ENCODE measurements around the gene TSPAN5.

Gene TSPAN5

GRCh38 chr4:98615991-98616390 is 42.4 kb downstream of the TSPAN5 start:
- DNase-seq: no peak

GRCh38 chr4:98614662-98615061 is 43.7 kb downstream of the TSPAN5 start:
- no peak for DNase-seq

DNA sequence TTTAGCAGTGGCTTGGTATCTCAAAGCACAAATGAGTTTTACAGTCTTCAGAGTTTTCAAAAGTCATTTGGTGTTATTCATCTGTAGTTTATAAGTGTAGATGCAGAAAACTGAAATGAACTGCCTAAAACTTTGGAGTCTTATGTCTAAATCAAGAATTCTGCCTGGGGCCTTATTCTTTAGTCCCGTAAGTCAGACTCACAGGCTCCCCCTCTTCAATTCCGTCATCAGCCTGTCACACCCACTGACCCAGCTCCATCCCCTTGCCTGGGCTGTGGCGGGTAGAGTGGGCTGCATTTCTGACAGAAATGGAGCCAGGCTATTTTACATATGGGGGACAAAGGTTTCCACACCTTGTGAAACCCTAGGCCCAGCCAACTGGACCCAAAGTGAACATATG is 44.3 kb downstream of the TSPAN5 start:
- no peak for DNase-seq

GRCh38 chr4:98613453-98614075 is 44.8 kb downstream of the TSPAN5 start:
- no peak for DNase-seq

GRCh38 chr4:98612318-98613250 is 45.8 kb downstream of the TSPAN5 start:
- DNase-seq: no peak

DNA sequence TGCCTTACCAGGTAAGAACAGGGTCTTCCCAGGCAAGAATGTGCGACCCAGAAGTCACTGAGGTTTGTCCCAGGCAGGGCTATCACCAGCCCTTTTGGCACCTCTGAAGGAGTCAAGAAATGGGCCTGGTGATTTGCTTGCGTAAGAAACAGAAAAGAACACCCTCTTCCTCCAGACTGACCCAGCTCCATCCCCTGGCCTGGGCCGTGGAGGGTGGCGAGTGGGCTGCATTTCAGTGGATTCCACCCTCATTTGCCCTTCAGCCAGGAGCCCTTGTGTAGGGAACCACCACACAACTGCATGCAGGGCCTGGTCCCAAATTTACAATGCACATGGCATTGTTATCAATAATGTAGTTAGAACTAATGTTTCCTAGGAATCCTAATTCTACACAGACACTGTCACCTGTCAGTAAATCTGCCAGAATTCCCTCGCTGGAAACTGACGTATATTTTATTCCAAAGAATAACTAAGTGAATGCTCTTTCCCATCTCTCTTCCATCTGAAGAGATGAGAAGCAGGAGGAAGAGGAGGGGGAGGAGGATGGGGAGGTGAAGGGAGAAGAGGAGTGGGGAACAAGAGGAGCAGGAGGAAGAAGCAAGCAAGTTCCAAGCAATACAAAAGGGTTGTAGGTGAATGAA is 46.6 kb downstream of the TSPAN5 start:
- DNase-seq: no peak

- no peak for DNase-seq
These were observed 47.3 kb downstream of the TSPAN5 start for GRCh38 chr4:98610926-98611676.

DNA sequence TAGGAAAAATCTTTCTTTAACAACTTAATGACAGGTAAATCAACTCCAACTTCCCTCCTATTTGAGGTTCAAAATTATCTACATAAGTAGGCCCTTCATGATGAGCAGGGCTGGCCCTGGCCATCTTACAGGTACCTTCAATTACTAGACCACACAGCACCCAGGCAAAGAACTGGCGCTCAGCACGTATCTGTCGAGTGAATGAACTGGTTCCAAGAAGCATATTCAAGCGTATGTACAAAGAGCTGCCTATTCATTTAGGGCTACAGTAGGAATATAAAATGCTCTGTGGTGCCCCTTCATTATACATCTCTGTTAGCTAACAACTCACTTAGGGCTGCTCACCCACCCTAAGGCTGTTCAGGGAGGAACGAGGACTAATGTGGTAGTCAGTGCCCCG is 48.0 kb downstream of the TSPAN5 start:
- DNase-seq: no peak

DNA sequence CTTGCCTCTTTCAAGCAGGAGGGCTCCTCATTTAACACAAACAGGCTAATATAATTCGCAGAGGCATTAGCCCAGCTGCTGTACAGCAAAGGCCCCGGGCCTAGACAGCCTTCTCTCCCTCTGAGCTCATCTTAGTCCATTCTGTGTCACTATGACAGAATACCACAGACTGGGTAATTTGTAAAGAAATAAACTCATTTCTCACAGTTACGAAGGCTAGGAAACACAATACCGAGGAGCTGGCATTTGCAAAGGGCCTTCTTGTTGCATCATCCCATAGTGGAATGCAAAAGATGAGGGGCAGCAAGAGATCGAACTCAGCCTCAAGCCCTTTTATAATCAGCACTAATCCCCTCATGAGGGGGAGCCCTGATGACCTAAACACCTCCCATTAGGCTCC is 48.5 kb downstream of the TSPAN5 start:
- DNase-seq: no peak

- DNase-seq: no peak
These were observed 50.1 kb downstream of the TSPAN5 start for GRCh38 chr4:98608356-98608755.

- DNase-seq: no peak
These were observed 51.5 kb downstream of the TSPAN5 start for GRCh38 chr4:98606894-98607293.

- DNase-seq: no peak
These were observed 53.2 kb downstream of the TSPAN5 start for GRCh38 chr4:98605216-98605615.

- no peak for DNase-seq
These were observed 53.7 kb downstream of the TSPAN5 start for GRCh38 chr4:98604723-98605122.

GRCh38 chr4:98603683-98604521 is 54.5 kb downstream of the TSPAN5 start:
- no peak for DNase-seq

GRCh38 chr4:98602270-98602669 is 56.1 kb downstream of the TSPAN5 start:
- DNase-seq: no peak

DNA sequence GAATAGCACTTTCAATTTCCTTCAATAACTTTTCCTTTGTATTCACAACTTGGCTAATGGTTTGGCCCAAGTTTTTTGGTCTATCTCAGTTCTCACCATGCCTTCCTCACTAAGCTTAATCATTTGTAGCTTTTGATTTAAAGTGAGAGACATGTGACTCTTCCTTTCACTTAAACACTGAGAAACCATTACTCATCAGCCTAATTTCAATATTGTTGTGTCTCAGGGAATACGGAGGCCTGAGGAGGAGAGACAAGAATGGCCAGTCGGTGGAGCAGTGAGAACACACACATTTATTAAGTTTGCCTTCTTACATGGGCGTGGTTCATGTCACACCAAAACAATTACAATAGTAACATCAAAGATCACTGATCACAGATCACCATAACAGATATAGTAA is 56.7 kb downstream of the TSPAN5 start:
- DNase-seq: no peak

DNA sequence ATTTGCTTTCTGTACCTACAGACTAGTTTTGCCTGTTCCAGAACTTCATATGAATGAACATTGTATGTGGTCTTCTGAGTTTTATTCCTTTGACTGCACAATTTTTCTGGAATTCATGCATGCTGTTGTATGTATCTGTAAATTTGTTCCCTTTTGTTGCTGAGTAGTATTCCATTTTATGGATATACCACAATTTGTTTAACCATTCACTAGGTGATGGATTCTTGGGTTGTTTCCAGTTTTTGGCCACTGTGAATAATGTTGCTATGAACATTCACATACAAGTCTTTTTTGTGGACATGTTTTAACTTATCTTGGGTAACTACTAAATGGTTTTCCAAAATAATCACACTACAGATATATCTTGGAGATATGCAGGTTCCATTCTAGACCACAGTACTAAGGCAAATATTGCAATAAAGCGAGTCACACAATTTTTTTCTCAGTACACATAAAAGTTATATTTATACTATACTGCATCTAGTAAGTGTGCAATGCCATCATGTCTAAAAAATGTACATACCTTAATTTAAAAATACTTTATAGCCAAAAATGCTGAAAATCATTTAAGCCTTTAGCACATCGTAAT is 58.7 kb downstream of the TSPAN5 start:
- DNase-seq: no peak

DNA sequence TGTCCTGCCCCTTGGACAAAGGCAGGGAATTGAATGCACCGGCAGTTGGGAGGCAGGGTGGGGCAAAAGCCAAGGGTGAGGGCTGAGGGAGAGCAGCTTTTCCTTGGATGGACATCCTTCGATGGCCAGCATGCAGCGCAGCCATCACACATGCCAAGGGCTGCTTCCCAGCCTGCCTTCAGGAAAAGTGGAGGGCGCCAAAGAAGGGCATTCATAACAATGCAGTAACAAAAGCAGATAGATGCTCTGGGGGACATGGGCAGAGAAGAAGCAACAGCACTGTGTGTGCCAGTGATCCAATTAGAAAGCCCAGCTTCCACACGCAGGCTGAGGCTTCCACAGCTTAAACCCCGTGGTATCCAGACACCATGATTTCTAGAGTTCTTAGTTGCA is 71.5 kb downstream of the TSPAN5 start:
- DNase-seq: no peak

DNA sequence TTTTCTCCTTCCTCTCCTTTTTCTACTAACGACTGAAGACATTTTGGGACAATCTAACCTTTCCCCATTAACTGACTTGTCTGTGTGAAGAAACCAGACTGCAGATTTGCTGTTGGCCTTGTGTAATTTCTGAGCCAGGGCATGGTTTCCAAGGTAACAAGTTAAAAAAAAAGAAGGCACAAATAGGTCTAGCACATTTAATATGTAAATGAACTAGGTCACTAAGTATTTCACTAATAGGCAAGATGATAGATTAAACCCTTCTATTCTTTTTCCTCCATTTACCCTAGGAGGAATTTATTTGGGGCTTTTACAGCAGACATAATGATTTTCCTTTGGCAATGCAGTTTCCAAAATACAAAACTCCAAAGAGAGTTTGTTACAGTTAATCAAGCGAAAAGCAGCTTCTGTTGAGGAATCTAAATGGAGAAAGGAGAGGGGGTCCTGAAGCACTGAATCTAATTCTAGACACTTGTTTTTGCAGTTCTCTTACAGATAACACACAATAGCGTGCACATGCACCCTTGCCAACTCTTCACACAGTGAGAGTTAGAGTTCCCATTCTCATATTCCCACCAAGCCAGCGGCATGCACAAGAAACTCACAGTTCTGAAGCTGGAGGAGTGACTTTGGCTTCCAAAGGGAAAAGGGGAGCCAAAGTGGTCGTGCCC is 72.0 kb downstream of the TSPAN5 start:
- DNase-seq: no peak

- no peak for DNase-seq
These were observed 72.8 kb downstream of the TSPAN5 start for GRCh38 chr4:98585596-98585995.

DNA sequence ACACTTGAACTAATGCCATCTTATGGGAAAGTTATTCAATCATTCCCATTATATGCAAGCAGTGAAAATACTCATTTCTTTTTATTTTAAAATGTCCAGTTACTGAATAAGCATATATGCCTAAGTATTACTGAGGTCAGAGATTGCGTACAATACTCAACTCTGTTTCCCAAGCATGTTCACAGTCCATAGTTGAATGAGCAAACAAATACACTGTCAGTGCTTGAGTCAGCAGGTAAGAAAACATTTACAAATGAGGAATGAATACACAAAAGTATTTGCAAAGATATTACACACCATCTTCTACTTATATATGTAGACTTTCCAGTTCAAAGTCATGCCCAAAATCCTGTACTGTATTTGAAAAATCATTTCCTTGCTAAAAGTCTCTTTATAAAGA is 74.1 kb downstream of the TSPAN5 start:
- no peak for DNase-seq

All from bone marrow (tissue), 2 donors.